22Rv1 (cell line): ENCODE data around the gene AQP1.

Source experiments
- CTCF ChIP-seq: fragments of 450-650 bp; IDR thresholded peaks from 2 replicates; pipeline ENCODE4 v1.5.1; 2017; ENCODE audit warnings: mild to moderate bottlenecking
- ZFX ChIP-seq: fragments of 450-650 bp; IDR thresholded peaks from 2 replicates; pipeline ENCODE4 v1.6.1; 2017; ENCODE audit warnings: antibody characterized with exemption, borderline replicate concordance

GRCh38 chr7:30971440-30971839 lies 59.8 kb downstream of the AQP1 start:
- TF ChIP-seq CTCF (no peak), ZFX (no peak)
